SK-N-SH treated with all-trans-retinoic acid at 6 μM for 48 hours (cell line): ENCODE results near the gene PPP2R1B.

ENCODE experiments used
- ATAC-seq: fragments of 200-7000 bp; cut with Tn5 transposase; 3 replicates; pipeline ENCODE4 v1.9.1; 2020; ENCODE audit warnings: mild to moderate bottlenecking, moderate library complexity
- ARNTL ChIP-seq: fragments of 450-650 bp; formaldehyde crosslinking; IDR thresholded peaks from 2 replicates; pipeline ENCODE4 v1.5.0; 2020; ENCODE audit warnings: low read depth, mild to moderate bottlenecking, moderate library complexity, borderline replicate concordance
- BACH2 ChIP-seq: fragments of 250-450 bp; sonication (Bioruptor Pico); IDR thresholded peaks from 2 replicates; pipeline ENCODE4 v1.9.0; 2021; ENCODE audit warnings: mild to moderate bottlenecking, borderline replicate concordance
- CREB5 ChIP-seq: fragments of 250-450 bp; sonication (Bioruptor Pico); IDR thresholded peaks from 2 replicates; pipeline ENCODE4 v1.5.1; 2020; ENCODE audit warnings: low read depth, mild to moderate bottlenecking, moderate library complexity
- CSRNP3 ChIP-seq: fragments of 250-450 bp; sonication (Bioruptor Pico); IDR thresholded peaks from 2 replicates; pipeline ENCODE4 v1.5.1; 2021; ENCODE audit warnings: mild to moderate bottlenecking, moderate library complexity
- GLIS3 ChIP-seq: fragments of 250-450 bp; sonication (Bioruptor Pico); IDR thresholded peaks from 2 replicates; pipeline ENCODE4 v1.5.0; 2020; ENCODE audit warnings: mild to moderate bottlenecking, moderate library complexity
- OSR1 ChIP-seq: fragments of 250-450 bp; sonication (Bioruptor Pico); IDR thresholded peaks from 2 replicates; pipeline ENCODE4 v1.8.0; 2022; ENCODE audit warnings: moderate library complexity, mild to moderate bottlenecking, inconsistent platforms
- PPARA ChIP-seq: fragments of 250-450 bp; sonication (Bioruptor Pico); IDR thresholded peaks from 2 replicates; pipeline ENCODE4 v1.5.0; 2020; ENCODE audit warnings: mild to moderate bottlenecking, borderline replicate concordance
- RARB ChIP-seq: fragments of 250-450 bp; sonication (Bioruptor Pico); IDR thresholded peaks from 2 replicates; pipeline ENCODE4 v1.8.0; 2021; ENCODE audit warnings: mild to moderate bottlenecking, moderate library complexity
- SNAI2 ChIP-seq: fragments of 250-450 bp; sonication (Bioruptor Pico); IDR thresholded peaks from 2 replicates; pipeline ENCODE4 v1.5.0; 2020; ENCODE audit warnings: mild to moderate bottlenecking, moderate library complexity
- TCF4 ChIP-seq: fragments of 250-450 bp; sonication (Bioruptor Pico); IDR thresholded peaks from 2 replicates; pipeline ENCODE4 v1.8.0; 2021; ENCODE audit warnings: mild to moderate bottlenecking, moderate library complexity, borderline replicate concordance
- TOX ChIP-seq: fragments of 250-450 bp; sonication (Bioruptor Pico); IDR thresholded peaks from 2 replicates; pipeline ENCODE4 v1.8.0; 2021; ENCODE audit warnings: mild to moderate bottlenecking, moderate library complexity, borderline replicate concordance
- ZC3H10 ChIP-seq: fragments of 250-450 bp; sonication (Bioruptor Pico); IDR thresholded peaks from 2 replicates; pipeline ENCODE4 v1.5.1; 2021; ENCODE audit warnings: mild to moderate bottlenecking, moderate library complexity
- ZFP3 ChIP-seq: fragments of 250-450 bp; sonication (Bioruptor Pico); IDR thresholded peaks from 2 replicates; pipeline ENCODE4 v1.5.0; 2020; ENCODE audit warnings: mild to moderate bottlenecking, moderate library complexity
- ZFP30 ChIP-seq: fragments of 450-650 bp; formaldehyde crosslinking; IDR thresholded peaks from 2 replicates; pipeline ENCODE4 v1.5.0; 2022; ENCODE audit warnings: mild to moderate bottlenecking, moderate library complexity
- ZNF70 ChIP-seq: fragments of 450-650 bp; formaldehyde crosslinking; IDR thresholded peaks from 2 replicates; pipeline ENCODE4 v1.5.0; 2020; ENCODE audit warnings: mild to moderate bottlenecking, moderate library complexity
- ZNF8 ChIP-seq: fragments of 450-650 bp; formaldehyde crosslinking; IDR thresholded peaks from 2 replicates; pipeline ENCODE4 v1.5.0; 2020; ENCODE audit warnings: mild to moderate bottlenecking, moderate library complexity
- TF ChIP-seq, protein P1 (sequence below): fragments of 250-450 bp; sonication (Bioruptor Pico); IDR thresholded peaks from 2 replicates; pipeline ENCODE4 v1.5.0; 2020; ENCODE audit warnings: mild to moderate bottlenecking, moderate library complexity
- TF ChIP-seq, protein P2 (sequence below): fragments of 250-450 bp; sonication (Bioruptor Pico); IDR thresholded peaks from 2 replicates; pipeline ENCODE4 v1.8.0; 2021; ENCODE audit warnings: low read depth, mild to moderate bottlenecking, moderate library complexity, borderline replicate concordance

The PPP2R1B gene

GRCh38 chr11:111792314-111792713, 26.1 kb upstream of the PPP2R1B start:
- ATAC-seq, result no peak
- TF ChIP-seq SNAI2 (CRISPR knock-in tag) (no peak), ARNTL (CRISPR knock-in tag) (no peak), OSR1 (CRISPR knock-in tag) (no peak), TCF4 (CRISPR knock-in tag) (no peak), CREB5 (CRISPR knock-in tag) (no peak), ZFP30 (CRISPR knock-in tag) (no peak), ZNF70 (CRISPR knock-in tag) (no peak), ZC3H10 (CRISPR knock-in tag) (no peak)
- TF ChIP-seq, protein P1, sequence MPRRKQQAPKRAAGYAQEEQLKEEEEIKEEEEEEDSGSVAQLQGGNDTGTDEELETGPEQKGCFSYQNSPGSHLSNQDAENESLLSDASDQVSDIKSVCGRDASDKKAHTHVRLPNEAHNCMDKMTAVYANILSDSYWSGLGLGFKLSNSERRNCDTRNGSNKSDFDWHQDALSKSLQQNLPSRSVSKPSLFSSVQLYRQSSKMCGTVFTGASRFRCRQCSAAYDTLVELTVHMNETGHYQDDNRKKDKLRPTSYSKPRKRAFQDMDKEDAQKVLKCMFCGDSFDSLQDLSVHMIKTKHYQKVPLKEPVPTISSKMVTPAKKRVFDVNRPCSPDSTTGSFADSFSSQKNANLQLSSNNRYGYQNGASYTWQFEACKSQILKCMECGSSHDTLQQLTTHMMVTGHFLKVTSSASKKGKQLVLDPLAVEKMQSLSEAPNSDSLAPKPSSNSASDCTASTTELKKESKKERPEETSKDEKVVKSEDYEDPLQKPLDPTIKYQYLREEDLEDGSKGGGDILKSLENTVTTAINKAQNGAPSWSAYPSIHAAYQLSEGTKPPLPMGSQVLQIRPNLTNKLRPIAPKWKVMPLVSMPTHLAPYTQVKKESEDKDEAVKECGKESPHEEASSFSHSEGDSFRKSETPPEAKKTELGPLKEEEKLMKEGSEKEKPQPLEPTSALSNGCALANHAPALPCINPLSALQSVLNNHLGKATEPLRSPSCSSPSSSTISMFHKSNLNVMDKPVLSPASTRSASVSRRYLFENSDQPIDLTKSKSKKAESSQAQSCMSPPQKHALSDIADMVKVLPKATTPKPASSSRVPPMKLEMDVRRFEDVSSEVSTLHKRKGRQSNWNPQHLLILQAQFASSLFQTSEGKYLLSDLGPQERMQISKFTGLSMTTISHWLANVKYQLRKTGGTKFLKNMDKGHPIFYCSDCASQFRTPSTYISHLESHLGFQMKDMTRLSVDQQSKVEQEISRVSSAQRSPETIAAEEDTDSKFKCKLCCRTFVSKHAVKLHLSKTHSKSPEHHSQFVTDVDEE (CRISPR knock-in tag), result no peak

GRCh38 chr11:111788464-111788863, 22.3 kb upstream of the PPP2R1B start:
- TF ChIP-seq GLIS3 (CRISPR knock-in tag) (no peak), CSRNP3 (CRISPR knock-in tag) (no peak), CREB5 (CRISPR knock-in tag) (no peak), ZNF8 (CRISPR knock-in tag) (no peak), RARB (CRISPR knock-in tag) (no peak), BACH2 (no peak), ZC3H10 (CRISPR knock-in tag) (no peak), PPARA (CRISPR knock-in tag) (no peak)
- TF ChIP-seq, protein P1 (CRISPR knock-in tag), result no peak
- TF ChIP-seq, protein P2, sequence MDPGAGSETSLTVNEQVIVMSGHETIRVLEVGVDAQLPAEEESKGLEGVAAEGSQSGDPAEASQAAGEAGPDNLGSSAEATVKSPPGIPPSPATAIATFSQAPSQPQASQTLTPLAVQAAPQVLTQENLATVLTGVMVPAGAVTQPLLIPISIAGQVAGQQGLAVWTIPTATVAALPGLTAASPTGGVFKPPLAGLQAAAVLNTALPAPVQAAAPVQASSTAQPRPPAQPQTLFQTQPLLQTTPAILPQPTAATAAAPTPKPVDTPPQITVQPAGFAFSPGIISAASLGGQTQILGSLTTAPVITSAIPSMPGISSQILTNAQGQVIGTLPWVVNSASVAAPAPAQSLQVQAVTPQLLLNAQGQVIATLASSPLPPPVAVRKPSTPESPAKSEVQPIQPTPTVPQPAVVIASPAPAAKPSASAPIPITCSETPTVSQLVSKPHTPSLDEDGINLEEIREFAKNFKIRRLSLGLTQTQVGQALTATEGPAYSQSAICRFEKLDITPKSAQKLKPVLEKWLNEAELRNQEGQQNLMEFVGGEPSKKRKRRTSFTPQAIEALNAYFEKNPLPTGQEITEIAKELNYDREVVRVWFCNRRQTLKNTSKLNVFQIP, result no peak
- no peak for ATAC-seq

GRCh38 chr11:111788051-111788450, 21.9 kb upstream of the PPP2R1B start:
- ATAC-seq, result no peak
- TF ChIP-seq ZC3H10 (CRISPR knock-in tag) (no peak), TOX (CRISPR knock-in tag) (no peak), OSR1 (CRISPR knock-in tag) (no peak), ZFP3 (CRISPR knock-in tag) (no peak), ZNF8 (CRISPR knock-in tag) (no peak), GLIS3 (CRISPR knock-in tag) (no peak), CREB5 (CRISPR knock-in tag) (no peak), ZNF70 (CRISPR knock-in tag) (no peak), ARNTL (CRISPR knock-in tag) (no peak), BACH2 (no peak), TCF4 (CRISPR knock-in tag) (no peak), CSRNP3 (CRISPR knock-in tag) (no peak)
- TF ChIP-seq, protein P2, result no peak
